Nephron (organoid): ENCODE measurements around the gene ENTR1.

Source experiments
- H3K27ac Mint-ChIP-seq, 3 experiments: 2 replicates each; pipeline ENCODE4 v1.8.0; 2020; ENCODE audit warnings: mixed read lengths in 3 of 3, mild to moderate bottlenecking in 2 of 3, moderate library complexity in 1 of 3
- H3K27me3 Mint-ChIP-seq: 2 replicates; pipeline ENCODE4 v1.8.0; 2021; ENCODE audit warnings: low read depth, mild to moderate bottlenecking, moderate library complexity, mixed read lengths
- H3K36me3 Mint-ChIP-seq: 2 replicates; pipeline ENCODE4 v1.8.0; 2020; ENCODE audit warnings: low read depth, mixed read lengths
- H3K4me1 Mint-ChIP-seq: 2 replicates; pipeline ENCODE4 v1.8.0; 2020; ENCODE audit warnings: mixed read lengths
- H3K4me3 Mint-ChIP-seq, 3 experiments: 2 replicates each; pipeline ENCODE4 v1.8.0; 2020; ENCODE audit warnings: mild to moderate bottlenecking in 3 of 3, mixed read lengths in 3 of 3, moderate library complexity in 2 of 3
- H3K9me3 Mint-ChIP-seq: 2 replicates; pipeline ENCODE4 v1.8.0; 2020; ENCODE audit warnings: mixed read lengths
- CTCF ChIP-seq, 3 experiments: fragments of 200-600 bp; sonication (generic); IDR thresholded peaks; one replicate each; pipeline ENCODE4 v1.5.0; 2021; ENCODE audit warnings: antibody characterized with exemption in 3 of 3; ENCODE audit not compliant: unreplicated experiment in 3 of 3

The ENTR1 gene

GRCh38 chr9:136363949-136364748 lies 46.3 kb downstream of the ENTR1 start:
- Mint-ChIP-seq H3K4me1 (no peaks in the 10 kb centered on the region), H3K4me3 (peak overlapping the region; percentile 60 to 67 (median 61)), H3K9me3 (no peaks in the 10 kb centered on the region), H3K27ac (no peak overlapping the region), H3K36me3 (no peaks in the 10 kb centered on the region), H3K27me3 (no peaks in the 10 kb centered on the region)
- peak in 2 of 3 experiments; percentile 28 to 43 for TF ChIP-seq CTCF (IDR thresholded peaks at IDR 0.05; ENCODE audit: unreplicated experiment in 3 of 3)

GRCh38 chr9:136363106-136363948 lies 47.1 kb downstream of the ENTR1 start, which contains the start of gene DNLZ:
Gene DNLZ (minus strand): TSS chr9:136363744. CDS start chr9:136363714, 30 bp downstream.
- H3K27ac Mint-ChIP-seq: peak within 1 kb of the TSS; percentile 48 to 70 (median 59)
- TF ChIP-seq CTCF (IDR thresholded peaks at IDR 0.05; ENCODE audit: unreplicated experiment in 3 of 3): peak; percentile 99
- H3K27me3 Mint-ChIP-seq: no peaks in the 10 kb centered on the region
- peak within 1 kb of the TSS; percentile 87 to 88 (median 88) for H3K4me3 Mint-ChIP-seq
- no peaks in the 10 kb centered on the region for H3K9me3 Mint-ChIP-seq
- no peaks in the 10 kb centered on the region for H3K4me1 Mint-ChIP-seq
- H3K36me3 Mint-ChIP-seq: no peaks in the 10 kb centered on the region

DNA sequence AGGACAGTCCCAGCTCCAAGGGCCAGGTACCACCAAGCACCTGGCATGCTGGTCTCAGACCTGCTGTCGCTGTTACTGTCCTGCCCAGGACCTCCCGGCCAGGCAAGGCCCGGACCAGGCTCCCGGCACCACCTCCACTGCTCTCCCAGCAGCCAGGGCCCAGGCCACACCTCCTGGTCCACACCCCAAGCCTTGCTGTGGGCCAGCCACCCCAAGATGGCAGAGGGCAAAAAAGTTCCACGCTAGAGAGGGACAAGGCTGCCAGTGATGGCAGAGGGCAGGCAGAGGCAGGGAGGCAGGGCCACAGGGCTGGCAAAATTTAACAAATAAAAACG lies 48.0 kb downstream of the ENTR1 start:
- H3K27ac Mint-ChIP-seq: peak overlapping the region in 1 of 3 experiments; percentile 48
- no peaks in the 10 kb centered on the region for H3K27me3 Mint-ChIP-seq
- TF ChIP-seq CTCF (IDR thresholded peaks at IDR 0.05; ENCODE audit: unreplicated experiment in 3 of 3): no peak
- H3K4me1 Mint-ChIP-seq: no peaks in the 10 kb centered on the region
- H3K9me3 Mint-ChIP-seq: no peaks in the 10 kb centered on the region
- H3K36me3 Mint-ChIP-seq: no peaks in the 10 kb centered on the region
- H3K4me3 Mint-ChIP-seq: peak overlapping the region; percentile 67 to 88 (median 87)

- TF ChIP-seq CTCF (IDR thresholded peaks at IDR 0.05; ENCODE audit: unreplicated experiment in 3 of 3): no peak
- no peaks in the 10 kb centered on the region for H3K36me3 Mint-ChIP-seq
- H3K4me1 Mint-ChIP-seq: no peaks in the 10 kb centered on the region
- H3K27me3 Mint-ChIP-seq: no peaks in the 10 kb centered on the region
- no peaks in the 10 kb centered on the region for H3K9me3 Mint-ChIP-seq
- peak overlapping the region in 2 of 3 experiments; percentile 23 to 67 for H3K4me3 Mint-ChIP-seq
- H3K27ac Mint-ChIP-seq: no peak overlapping the region
These were observed 48.5 kb downstream of the ENTR1 start for GRCh38 chr9:136361754-136362449.

DNA sequence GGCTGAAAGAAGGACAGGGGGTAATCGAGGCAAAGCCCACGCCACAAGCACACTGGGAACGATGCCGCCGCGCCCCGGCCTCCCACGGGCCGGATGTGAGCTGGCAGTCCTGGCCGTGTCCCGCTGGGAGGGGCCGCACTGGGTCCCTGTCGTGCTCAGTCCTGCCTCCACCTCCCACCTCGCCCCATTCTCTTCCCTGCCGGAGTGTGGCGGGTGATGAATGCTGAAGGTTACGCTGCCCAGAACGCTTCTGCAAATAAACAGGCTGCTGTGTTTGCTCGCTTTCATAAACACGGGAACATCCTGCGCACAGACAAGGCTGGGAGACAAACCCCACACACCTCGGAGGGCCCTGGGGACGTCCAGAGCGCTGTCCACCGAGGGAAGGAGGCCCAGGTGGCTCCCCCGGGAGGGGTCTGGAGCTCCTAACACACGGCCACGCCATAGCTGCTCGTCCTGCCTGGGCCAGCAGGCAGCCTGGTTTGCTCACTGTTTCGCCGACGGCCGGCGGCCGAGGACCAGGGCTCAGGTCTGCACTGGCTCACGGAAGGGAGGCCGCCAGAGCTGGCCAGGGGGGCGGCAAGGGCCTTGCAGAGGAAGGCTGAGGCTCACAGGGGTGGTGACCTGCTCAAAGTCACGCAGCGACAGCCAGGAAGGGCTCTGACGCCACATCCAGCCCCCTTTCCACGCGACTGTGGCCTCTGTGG lies 49.2 kb downstream of the ENTR1 start:
- Mint-ChIP-seq H3K27me3 (no peaks in the 10 kb centered on the region), H3K4me3 (peak overlapping the region in 2 of 3 experiments; percentile 38 to 50), H3K36me3 (no peaks in the 10 kb centered on the region), H3K9me3 (no peaks in the 10 kb centered on the region), H3K27ac (no peak overlapping the region), H3K4me1 (no peaks in the 10 kb centered on the region)
- no peak for TF ChIP-seq CTCF (IDR thresholded peaks at IDR 0.05; ENCODE audit: unreplicated experiment in 3 of 3)
